Suprapubic skin (tissue), 4 donors: ENCODE measurements around the gene PNPLA1.

Experiments used
- POLR2A ChIP-seq, 2 donors: fragments of 450-650 bp; IDR thresholded peaks; one replicate each; pipeline ENCODE4 v1.6.1; 2017; ENCODE audit warnings: antibody characterized with exemption in 2 of 2, mild to moderate bottlenecking in 2 of 2, moderate library complexity in 2 of 2
- POLR2AphosphoS5 ChIP-seq, 3 donors: sonication (generic); formaldehyde crosslinking; IDR thresholded peaks; one replicate each; pipeline ENCODE4 v1.6.1; 2017; ENCODE audit warnings: antibody characterized with exemption in 3 of 3
- TF ChIP-seq, protein P1 (sequence below), 2 donors: fragments of 200-600 bp in 1 of 2; fragments of 450-650 bp in 1 of 2; sonication (generic) in 1 of 2; IDR thresholded peaks; one replicate each; pipeline ENCODE4 v1.5.1; 2016 to 2019; ENCODE audit warnings: antibody characterized with exemption in 2 of 2, mild to moderate bottlenecking in 1 of 2, moderate library complexity in 1 of 2

DNA sequence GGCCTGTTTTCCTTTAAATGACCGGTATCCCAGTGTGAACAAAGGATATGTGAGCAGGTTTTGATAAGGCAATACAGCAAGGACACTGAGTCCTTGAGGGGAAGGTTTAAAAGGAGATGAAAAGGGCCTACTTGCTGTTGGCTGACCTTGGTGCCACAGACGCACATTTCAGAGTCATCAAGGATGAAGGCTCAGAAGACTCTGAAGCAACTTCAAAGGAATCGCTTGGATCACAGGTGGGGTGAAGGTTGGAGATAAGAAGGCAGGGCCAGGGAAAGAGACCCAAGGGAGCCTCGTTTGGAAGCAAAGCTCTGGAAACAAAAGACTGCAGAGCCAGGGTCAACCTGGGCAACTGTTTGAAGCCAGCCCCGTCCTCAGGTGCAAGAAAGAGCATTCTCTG lies 30.1 kb upstream of the PNPLA1 start:
- TF ChIP-seq, protein P1, sequence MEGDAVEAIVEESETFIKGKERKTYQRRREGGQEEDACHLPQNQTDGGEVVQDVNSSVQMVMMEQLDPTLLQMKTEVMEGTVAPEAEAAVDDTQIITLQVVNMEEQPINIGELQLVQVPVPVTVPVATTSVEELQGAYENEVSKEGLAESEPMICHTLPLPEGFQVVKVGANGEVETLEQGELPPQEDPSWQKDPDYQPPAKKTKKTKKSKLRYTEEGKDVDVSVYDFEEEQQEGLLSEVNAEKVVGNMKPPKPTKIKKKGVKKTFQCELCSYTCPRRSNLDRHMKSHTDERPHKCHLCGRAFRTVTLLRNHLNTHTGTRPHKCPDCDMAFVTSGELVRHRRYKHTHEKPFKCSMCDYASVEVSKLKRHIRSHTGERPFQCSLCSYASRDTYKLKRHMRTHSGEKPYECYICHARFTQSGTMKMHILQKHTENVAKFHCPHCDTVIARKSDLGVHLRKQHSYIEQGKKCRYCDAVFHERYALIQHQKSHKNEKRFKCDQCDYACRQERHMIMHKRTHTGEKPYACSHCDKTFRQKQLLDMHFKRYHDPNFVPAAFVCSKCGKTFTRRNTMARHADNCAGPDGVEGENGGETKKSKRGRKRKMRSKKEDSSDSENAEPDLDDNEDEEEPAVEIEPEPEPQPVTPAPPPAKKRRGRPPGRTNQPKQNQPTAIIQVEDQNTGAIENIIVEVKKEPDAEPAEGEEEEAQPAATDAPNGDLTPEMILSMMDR (IDR thresholded peaks at IDR 0.05): no peak
- no peak for TF ChIP-seq POLR2AphosphoS5 (IDR thresholded peaks at IDR 0.05)
- TF ChIP-seq POLR2A (IDR thresholded peaks at IDR 0.05): no peak
